ENCODE results near the gene EME1.
"Not testable (repeated sequence)": the region's sequence is repeated elsewhere in the genome, so short reads cannot be mapped to it uniquely, and the experiment has no call there.

Gene EME1

GRCh38 chr17:50426814-50427787, 54.1 kb downstream of the EME1 start:
- DNase-seq = no peak

GRCh38 chr17:50428126-50428525, 55.1 kb downstream of the EME1 start:
- DNase-seq = not testable (repeated sequence)

GRCh38 chr17:50428831-50429424, 55.9 kb downstream of the EME1 start:
- DNase-seq = no peak

DNA sequence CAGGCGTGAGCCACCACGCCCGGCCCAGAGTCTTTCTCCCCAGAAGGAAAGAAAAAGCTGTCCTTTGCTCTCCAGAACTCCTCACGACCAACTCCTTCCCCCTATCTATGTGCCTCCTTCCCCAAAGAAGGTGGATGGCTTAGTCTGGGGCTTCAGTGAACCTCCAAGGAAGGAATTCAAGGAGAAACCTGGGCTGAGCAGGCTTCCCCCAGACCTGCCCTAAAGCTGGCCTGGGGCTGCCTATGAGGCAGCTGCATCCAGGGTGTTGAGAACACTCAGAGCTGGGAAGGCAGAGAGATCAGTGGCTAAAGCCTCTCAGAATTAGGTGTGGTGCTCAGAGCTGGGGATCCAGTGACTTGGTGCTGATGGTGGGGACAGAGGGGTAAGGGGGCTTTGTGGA, 56.8 kb downstream of the EME1 start:
- no peak for DNase-seq

All from midbrain (tissue), 1 donor.